T-helper 2 cell treated with Interferon-gamma antibody and Interleukin-4, amounts not matched to agents 100 ng/mL and 5 ng/mL, for 36 hours (primary cell): Measurements from ENCODE around the gene FHL3. TPM values are rescaled to one million over a fixed set of nuclear protein-coding genes. Genes with fewer than 3 reads are reported as not detected.

Source experiments
- intact Hi-C: fragments of 100-400 bp; cut with micrococcal nuclease; formaldehyde crosslinking; loops from one replicate; pipeline ENCODE4 v1.15.1; 2023
- total RNA-seq: library from RNA; stranded (reverse); gene quantifications from 2 replicates; pipeline ENCODE4 v1.2.3, GENCODE V29; 2022

FHL3 gene
- total RNA-seq, 1 donor from 2014 or later, result 16.3 TPM

GRCh38 chr1:38014724-38015424 lies 9.6 kb upstream of the FHL3 start:
- intact Hi-C loops, result loop anchor here (5.0 to 10.0 kb wide), 3 partner anchors 83 to 1870 kb away; partner anchors contain the start of genes C1orf122, TRAPPC3 and YRDC

GRCh38 chr1:38014171-38014570 lies 8.9 kb upstream of the FHL3 start:
- intact Hi-C loops, result loop anchor here (5.0 to 10.0 kb wide), 3 partner anchors 82 to 1869 kb away; partner anchors contain the start of genes C1orf122, TRAPPC3 and YRDC

GRCh38 chr1:38013227-38013622 lies 7.9 kb upstream of the FHL3 start:
- intact Hi-C loops, result loop anchor here (2.0 to 10.0 kb wide), 4 partner anchors 18 to 1868 kb away; partner anchors contain the start of genes C1orf122, TRAPPC3 and YRDC

- intact Hi-C loops, result loop anchor here (1.0 to 10.0 kb wide), 6 partner anchors 18 to 1868 kb away; partner anchors contain the start of genes C1orf122, CDCA8, SF3A3 and TRAPPC3
Measured at GRCh38 chr1:38012363-38013226, 7.3 kb upstream of the FHL3 start, which contains the start of gene UTP11. Gene UTP11, plus strand, starts transcription at chr1:38012734. Its CDS starts 69 bp downstream, at chr1:38012803.

GRCh38 chr1:38009841-38010180 lies 4.5 kb upstream of the FHL3 start:
- intact Hi-C loops, result loop anchor here (5.0 to 10.0 kb wide), 3 partner anchors 78 to 1865 kb away; partner anchors contain the start of genes C1orf122, TRAPPC3 and YRDC

GRCh38 chr1:38009088-38009840 lies 4.0 kb upstream of the FHL3 start:
- intact Hi-C loops, result no loop called here

GRCh38 chr1:38006008-38006828 lies 904 bp upstream of the FHL3 start:
- intact Hi-C loops, result no loop called here

GRCh38 chr1:38004284-38005108 lies 818 bp downstream of the FHL3 start:
- intact Hi-C loops, result loop anchor here (2.0 kb wide), 1 partner anchor 14 kb away; the partner anchor contains the start of gene SF3A3

GRCh38 chr1:38003261-38004250 lies 1.8 kb downstream of the FHL3 start:
- intact Hi-C loops, result loop anchor here (2.0 kb wide), 1 partner anchor 13 kb away; the partner anchor contains the start of gene SF3A3

- intact Hi-C loops, result no loop called here
Measured at GRCh38 chr1:38000529-38001455, 4.5 kb downstream of the FHL3 start.

GRCh38 chr1:38000233-38000528 lies 5.1 kb downstream of the FHL3 start:
- intact Hi-C loops, result no loop called here

GRCh38 chr1:37999430-38000232 lies 5.7 kb downstream of the FHL3 start:
- intact Hi-C loops, result no loop called here

GRCh38 chr1:37998913-37999429 lies 6.3 kb downstream of the FHL3 start:
- intact Hi-C loops, result no loop called here

- intact Hi-C loops, result no loop called here
Measured at GRCh38 chr1:37998089-37998808, 7.1 kb downstream of the FHL3 start.
